Activated CD4-positive, alpha-beta T cell treated with anti-CD3 and anti-CD28 coated beads, Interleukin-10, Interleukin-2, amounts not matched to agents 100 ng/mL and 50 ng/mL, durations not matched to agents 16 hours and 8 hours (primary cell): Measurements from ENCODE around the gene SUPT6H.
"Not testable (repeated sequence)": the region's sequence is repeated elsewhere in the genome, so short reads cannot be mapped to it uniquely, and the experiment has no call there.

Source experiments
- DNase-seq: peaks from one replicate; pipeline ENCODE4 v3.0.0-alpha.2; 2020

Gene SUPT6H

GRCh38 chr17:28722417-28723158, 60.6 kb downstream of the SUPT6H start:
- DNase-seq: no peak

- DNase-seq: no peak
These were observed 61.3 kb downstream of the SUPT6H start for GRCh38 chr17:28723159-28723835.

GRCh38 chr17:28723836-28724499, 62.0 kb downstream of the SUPT6H start:
- DNase-seq: not testable (repeated sequence)

- peak; percentile 49 for DNase-seq
These were observed 62.6 kb downstream of the SUPT6H start for GRCh38 chr17:28724500-28725165.

GRCh38 chr17:28725166-28725659, 63.2 kb downstream of the SUPT6H start:
- DNase-seq: peak; percentile 59

GRCh38 chr17:28725660-28726225, 63.7 kb downstream of the SUPT6H start:
- DNase-seq: peak; percentile 83

GRCh38 chr17:28726226-28726626, 64.2 kb downstream of the SUPT6H start, which contains the start of gene TLCD1:
Gene TLCD1, minus strand, starts transcription at chr17:28726233. Its CDS starts 136 bp downstream, at chr17:28726097.
- peak; percentile 82 for DNase-seq

GRCh38 chr17:28726627-28727491, 64.9 kb downstream of the SUPT6H start:
- DNase-seq: peak; percentile 97

- peak; percentile 98 for DNase-seq
These were observed 66.6 kb downstream of the SUPT6H start, which contains the start of gene NEK8 for GRCh38 chr17:28728364-28729200. Gene NEK8, plus strand, starts transcription at chr17:28728788. Its CDS starts 26 bp downstream, at chr17:28728814.

- DNase-seq: no peak
These were observed 67.9 kb downstream of the SUPT6H start for GRCh38 chr17:28729950-28730330.

GRCh38 chr17:28733346-28733745, 71.3 kb downstream of the SUPT6H start:
- no peak for DNase-seq

GRCh38 chr17:28734712-28735241, 72.8 kb downstream of the SUPT6H start:
- DNase-seq: no peak

GRCh38 chr17:28735242-28735722, 73.3 kb downstream of the SUPT6H start:
- DNase-seq: no peak

- DNase-seq: not testable (repeated sequence)
These were observed 74.1 kb downstream of the SUPT6H start for GRCh38 chr17:28735913-28736769.

- no peak for DNase-seq
These were observed 75.3 kb downstream of the SUPT6H start for GRCh38 chr17:28737316-28737715.

- no peak for DNase-seq
These were observed 76.0 kb downstream of the SUPT6H start for GRCh38 chr17:28737770-28738679.

- no peak for DNase-seq
These were observed 76.8 kb downstream of the SUPT6H start for GRCh38 chr17:28738680-28739384.
